IPS-15b (cell line): ENCODE results near the gene AMDHD2.
A peak's percentile ranks its signal among the peaks of the same experiment; 100 is the strongest.

Experiments
- H3K27me3 ChIP-seq: one replicate; pipeline ENCODE4 v1.6.1; 2013; ENCODE audit warnings: low read length; ENCODE audit not compliant: control insufficient read depth, insufficient read depth
- H3K36me3 ChIP-seq: one replicate; pipeline ENCODE4 v1.6.1; 2013; ENCODE audit warnings: low read length; ENCODE audit not compliant: control insufficient read depth, insufficient read depth
- H3K4me1 ChIP-seq: one replicate; pipeline ENCODE4 v1.6.1; 2013; ENCODE audit warnings: mild to moderate bottlenecking, low read length; ENCODE audit not compliant: control insufficient read depth, insufficient read depth
- H3K4me3 ChIP-seq: one replicate; pipeline ENCODE4 v1.5.1; 2013; ENCODE audit warnings: low read depth, low read length
- H3K9ac ChIP-seq: one replicate; pipeline ENCODE4 v1.6.1; 2013; ENCODE audit warnings: low read depth, mild to moderate bottlenecking, low read length
- H3K9me3 ChIP-seq: one replicate; pipeline ENCODE4 v1.6.1; 2013; ENCODE audit warnings: mild to moderate bottlenecking, low read length; ENCODE audit not compliant: control insufficient read depth, insufficient read depth

Gene AMDHD2

GRCh38 chr16:2520097-2520783, at the start of gene AMDHD2:
Gene AMDHD2, plus strand, starts transcription at chr16:2520371. Its CDS starts 88 bp downstream, at chr16:2520459.
- H3K9ac ChIP-seq = peak within 1 kb of the TSS; percentile 79
- H3K4me3 ChIP-seq = peak within 1 kb of the TSS; percentile 67
- H3K4me1 ChIP-seq = peaks cover 2% of the 10 kb centered on the region
- H3K27me3 ChIP-seq = no peaks in the 10 kb centered on the region
- H3K9me3 ChIP-seq = no peaks in the 10 kb centered on the region
- peaks cover 14% of the 10 kb centered on the region for H3K36me3 ChIP-seq

- Histone ChIP-seq H3K9me3 (no peaks in the 10 kb centered on the region), H3K36me3 (peaks cover 4% of the 10 kb centered on the region), H3K9ac (no peak overlapping the region), H3K27me3 (peaks cover 16% of the 10 kb centered on the region), H3K4me3 (peak overlapping the region; percentile 26), H3K4me1 (peaks cover 11% of the 10 kb centered on the region)
Measured at GRCh38 chr16:2470603-2471015, 49.6 kb upstream of the AMDHD2 start.

DNA sequence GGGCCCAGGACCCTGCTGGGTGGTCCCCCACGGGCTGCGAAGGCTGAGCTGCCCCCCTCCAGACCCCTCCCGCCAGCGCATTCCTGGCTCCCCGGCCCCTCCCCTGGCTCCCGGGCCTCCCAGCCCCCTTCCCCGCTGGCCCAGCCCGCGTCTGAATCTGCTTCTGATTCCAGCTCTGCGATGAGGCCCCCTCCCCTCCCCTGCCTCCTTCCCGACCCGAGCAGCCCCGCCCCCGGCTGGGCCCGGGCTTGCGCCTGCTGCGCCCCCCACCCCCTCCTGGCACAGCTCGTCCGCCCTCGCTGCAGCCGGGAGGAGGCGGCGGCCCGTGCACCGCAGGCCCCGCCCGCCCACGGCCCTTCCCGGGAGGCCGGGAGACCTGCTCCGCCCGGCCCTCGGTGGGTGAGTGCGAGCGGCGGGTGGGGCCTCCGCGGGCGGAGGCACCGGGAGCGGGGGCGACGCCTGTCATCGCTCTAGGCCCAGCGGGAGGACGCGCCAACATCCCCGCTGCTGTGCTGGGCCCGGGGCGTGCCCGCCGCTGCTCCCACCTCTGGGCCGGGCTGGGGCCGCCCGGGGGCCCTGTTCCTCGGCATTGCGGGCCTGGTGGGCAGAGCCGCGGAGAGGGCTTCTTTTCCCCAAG, 49.0 kb upstream of the AMDHD2 start, which contains the start of gene NTN3:
TSS of gene NTN3 (plus strand) at position 282 of the 637 bp plus-strand sequence. CDS start 405 bp downstream, outside the sequence.
- H3K9me3 ChIP-seq = no peaks in the 10 kb centered on the region
- H3K4me1 ChIP-seq = peaks cover 13% of the 10 kb centered on the region
- no peaks in the 10 kb centered on the region for H3K36me3 ChIP-seq
- H3K27me3 ChIP-seq = peaks cover 16% of the 10 kb centered on the region
- H3K9ac ChIP-seq = no peak within 1 kb of the TSS
- peak within 1 kb of the TSS; percentile 26 for H3K4me3 ChIP-seq

GRCh38 chr16:2471653-2472487, 48.3 kb upstream of the AMDHD2 start:
- Histone ChIP-seq H3K27me3 (peaks cover 16% of the 10 kb centered on the region), H3K9ac (no peak overlapping the region), H3K4me3 (peak overlapping the region; percentile 18), H3K4me1 (peaks cover 13% of the 10 kb centered on the region), H3K9me3 (no peaks in the 10 kb centered on the region), H3K36me3 (no peaks in the 10 kb centered on the region)

DNA sequence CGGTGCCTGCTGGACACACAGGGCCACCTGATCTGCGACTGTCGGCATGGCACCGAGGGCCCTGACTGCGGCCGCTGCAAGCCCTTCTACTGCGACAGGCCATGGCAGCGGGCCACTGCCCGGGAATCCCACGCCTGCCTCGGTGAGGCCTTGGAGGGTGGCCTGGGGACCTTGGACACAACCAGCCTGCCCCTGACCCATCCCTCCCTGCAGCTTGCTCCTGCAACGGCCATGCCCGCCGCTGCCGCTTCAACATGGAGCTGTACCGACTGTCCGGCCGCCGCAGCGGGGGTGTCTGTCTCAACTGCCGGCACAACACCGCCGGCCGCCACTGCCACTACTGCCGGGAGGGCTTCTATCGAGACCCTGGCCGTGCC, 47.7 kb upstream of the AMDHD2 start:
- Histone ChIP-seq H3K9me3 (no peaks in the 10 kb centered on the region), H3K4me1 (peaks cover 12% of the 10 kb centered on the region), H3K9ac (no peak overlapping the region), H3K4me3 (no peak overlapping the region), H3K36me3 (no peaks in the 10 kb centered on the region), H3K27me3 (peaks cover 16% of the 10 kb centered on the region)

- peaks cover 12% of the 10 kb centered on the region for H3K4me1 ChIP-seq
- H3K36me3 ChIP-seq = no peaks in the 10 kb centered on the region
- peak overlapping the region; percentile 45 for H3K4me3 ChIP-seq
- no peak overlapping the region for H3K9ac ChIP-seq
- peaks cover 16% of the 10 kb centered on the region for H3K27me3 ChIP-seq
- H3K9me3 ChIP-seq = no peaks in the 10 kb centered on the region
Measured at GRCh38 chr16:2472885-2473445, 47.2 kb upstream of the AMDHD2 start.

GRCh38 chr16:2473446-2473926, 46.7 kb upstream of the AMDHD2 start:
- no peaks in the 10 kb centered on the region for H3K36me3 ChIP-seq
- H3K9me3 ChIP-seq = no peaks in the 10 kb centered on the region
- H3K4me1 ChIP-seq = peaks cover 12% of the 10 kb centered on the region
- H3K27me3 ChIP-seq = peaks cover 16% of the 10 kb centered on the region
- no peak overlapping the region for H3K9ac ChIP-seq
- H3K4me3 ChIP-seq = peak overlapping the region; percentile 45

GRCh38 chr16:2473999-2474876, 45.9 kb upstream of the AMDHD2 start:
- peak overlapping the region; percentile 60 for H3K9ac ChIP-seq
- H3K4me1 ChIP-seq = peaks cover 8% of the 10 kb centered on the region

GRCh38 chr16:2474877-2475412, 45.2 kb upstream of the AMDHD2 start, which contains the start of gene TBC1D24:
Gene TBC1D24, plus strand, starts transcription at chr16:2475127. Its CDS starts 21,022 bp downstream, at chr16:2496149.
- Histone ChIP-seq H3K36me3 (no peaks in the 10 kb centered on the region), H3K27me3 (peaks cover 11% of the 10 kb centered on the region), H3K4me3 (peak within 1 kb of the TSS; percentile 70), H3K9ac (peak within 1 kb of the TSS; percentile 60), H3K4me1 (peaks cover 4% of the 10 kb centered on the region), H3K9me3 (no peaks in the 10 kb centered on the region)

More at GRCh38 chr16:2473999-2474876, 45.9 kb upstream of the AMDHD2 start:
- peak overlapping the region; percentile 70 for H3K4me3 ChIP-seq
- no peaks in the 10 kb centered on the region for H3K36me3 ChIP-seq
- H3K27me3 ChIP-seq = peaks cover 16% of the 10 kb centered on the region
- no peaks in the 10 kb centered on the region for H3K9me3 ChIP-seq

- H3K9ac ChIP-seq = no peak overlapping the region
- H3K9me3 ChIP-seq = no peaks in the 10 kb centered on the region
- H3K27me3 ChIP-seq = peaks cover 9% of the 10 kb centered on the region
- peak overlapping the region; percentile 59 for H3K4me3 ChIP-seq
- H3K4me1 ChIP-seq = peaks cover 2% of the 10 kb centered on the region
- H3K36me3 ChIP-seq = no peaks in the 10 kb centered on the region
Measured at GRCh38 chr16:2475413-2476344, 44.5 kb upstream of the AMDHD2 start.
